ENCODE measurements around the gene HOXD4. TPM values are rescaled to one million over a fixed set of nuclear protein-coding genes. Genes with fewer than 3 reads are reported as not detected.

Gene HOXD4
- polyA plus RNA-seq, 2 of the 4 experiments (the other 2 are of a cell fraction): 0.27 to 0.87 TPM

- Histone ChIP-seq H3K9me3 (no peaks in the 10 kb centered on the region), H3K4me2 (peak within 1 kb of the TSS; percentile 72), H3K4me3 (peak within 1 kb of the TSS; percentile 56), H3K4me1 (0 out of 3 replicates have a peak, but pooled peaks cover 5% of the 10 kb centered on the region), H3K27ac (peak within 1 kb of the TSS; percentile 44 to 81; a peak in 5 of 6 replicates)
- no peak for FAIRE-seq
- ChIA-PET POLR2A (interaction anchor here (1.0 kb wide), 1 partner anchor 449 kb away, joined by 4 read pairs; no protein-coding TSS in a partner anchor), CTCF (interaction anchor here (1.5 to 2.1 kb wide), 2 partner anchors 12 to 47 kb away, joined by 5 to 12 read pairs; no protein-coding TSS in a partner anchor)
- TF ChIP-seq RNF2 (IDR thresholded peaks at IDR 0.05; ENCODE audit: borderline replicate concordance, low read depth) (0 out of 2 replicates have a peak, but pooled peaks have one; percentile 9), E2F6 (IDR thresholded peaks at IDR 0.05; ENCODE audit: borderline replicate concordance, low read depth) (peak; percentile 48), RAD21 (conservative IDR thresholded peaks at IDR 0.05 in 1 of 2, IDR thresholded peaks at IDR 0.05 in 1 of 2) (no peak), FOSL2 (IDR thresholded peaks at IDR 0.05) (no peak), FOSL2 (CRISPR knock-in tag; IDR thresholded peaks at IDR 0.05) (no peak), CTCF (IDR thresholded peaks at IDR 0.05) (no peak), NFE2L2 (conservative IDR thresholded peaks at IDR 0.05; ENCODE audit: low read length) (no peak), USF2 (IDR thresholded peaks at IDR 0.05) (peak; percentile 87), TP53 (CRISPR knock-in tag; IDR thresholded peaks at IDR 0.05) (no peak), HOXB13 (CRISPR knock-in tag; IDR thresholded peaks at IDR 0.05; ENCODE audit: low read depth) (no peak), HOXB5 (CRISPR knock-in tag; IDR thresholded peaks at IDR 0.05) (0 out of 2 replicates have a peak, but pooled peaks have one; percentile 33), CEBPB (IDR thresholded peaks at IDR 0.05) (no peak), CBX2 (IDR thresholded peaks at IDR 0.05; ENCODE audit: borderline replicate concordance, low read depth) (no peak), MAX (IDR thresholded peaks at IDR 0.05) (peak; percentile 74), SMC3 (IDR thresholded peaks at IDR 0.05) (no peak)
- peak; percentile 94 to 96 for ATAC-seq
- DNase-seq (ENCODE audit: low read depth in 1 of 2, low spot score in 1 of 2): peak; percentile 57 to 78
- 16% methylated on average over 24 of the region's 68 CpGs for WGBS (ENCODE audit: missing lambda C conversion rate)
These were observed 36.8 kb downstream of the HOXD4 start, which contains the start of gene HOXD1 for GRCh38 chr2:176187899-176188773. TSS of gene HOXD1 (plus strand) at chr2:176188668. CDS start at chr2:176188802, 134 bp downstream.

- ATAC-seq: peak; percentile 11 to 51; a peak in 3 of 6 replicates
These were observed 37.7 kb downstream of the HOXD4 start for GRCh38 chr2:176188774-176189680.

More at GRCh38 chr2:176188774-176189680, 37.7 kb downstream of the HOXD4 start:
- WGBS (ENCODE audit: missing lambda C conversion rate): 74% methylated on average over 51 of the region's 98 CpGs
- Histone ChIP-seq H3K4me1 (0 out of 3 replicates have a peak, but pooled peaks cover 5% of the 10 kb centered on the region), H3K4me3 (peak overlapping the region; percentile 56), H3K4me2 (peak overlapping the region; percentile 72), H3K9me3 (no peaks in the 10 kb centered on the region), H3K27ac (peak overlapping the region; percentile 44 to 81; a peak in 5 of 6 replicates)
- no peak for TF ChIP-seq HDAC2 (IDR thresholded peaks at IDR 0.05)
- peak; percentile 42; the same call in 1 of the 2 replicates for TF ChIP-seq MAX (IDR thresholded peaks at IDR 0.05)
- ChIA-PET POLR2A (interaction anchor here (1.0 kb wide), 1 partner anchor 448 kb away, joined by 4 read pairs; no protein-coding TSS in a partner anchor), CTCF (interaction anchor here (0.6 to 2.1 kb wide), 5 partner anchors 8 to 959 kb away, joined by 3 to 12 read pairs (median 3); no protein-coding TSS in a partner anchor)
- DNase-seq (ENCODE audit: low read depth in 1 of 2, low spot score in 1 of 2) (no peak), FAIRE-seq (no peak)
